Uterus (tissue), 4 donors: ENCODE measurements around the gene HOXA10. TPM values are rescaled to one million over a fixed set of nuclear protein-coding genes. Genes with fewer than 3 reads are reported as not detected.

Experiments used
- DNase-seq, 2 donors: peaks; one replicate each; pipeline ENCODE4 v3.0.0-alpha.2; 2019 to 2020
- H3K27ac ChIP-seq, 2 donors: fragments of 200-600 bp; sonication (generic); 1 replicate in 1 of 2; 2 replicates in 1 of 2; pipeline ENCODE4 v1.5.1; 2016 to 2018
- H3K27me3 ChIP-seq, 2 donors: fragments of 200-600 bp; sonication (generic); one replicate each; pipeline ENCODE4 v1.5.1; 2018 to 2019; ENCODE audit warnings: control low read depth in 1 of 2
- H3K36me3 ChIP-seq, 2 donors: fragments of 200-600 bp; sonication (generic); one replicate each; pipeline ENCODE4 v1.5.1; 2019; ENCODE audit warnings: control low read depth in 1 of 2
- H3K4me1 ChIP-seq, 2 donors: fragments of 200-600 bp; sonication (generic); one replicate each; pipeline ENCODE4 v1.5.1; 2018 to 2019; ENCODE audit warnings: control low read depth in 1 of 2
- H3K4me3 ChIP-seq, 2 donors: fragments of 200-600 bp; sonication (generic); 1 replicate in 1 of 2; 2 replicates in 1 of 2; pipeline ENCODE4 v1.5.1; 2018 to 2019; ENCODE audit warnings: mild to moderate bottlenecking in 1 of 2
- H3K9me3 ChIP-seq, 2 donors: fragments of 200-600 bp; sonication (generic); one replicate each; pipeline ENCODE4 v1.5.1; 2019; ENCODE audit warnings: control low read depth in 1 of 2
- POLR2A ChIP-seq, 2 donors: fragments of 450-650 bp; IDR thresholded peaks; one replicate each; pipeline ENCODE4 v1.6.1; 2016; ENCODE audit warnings: antibody characterized with exemption in 2 of 2, mild to moderate bottlenecking in 1 of 2, moderate library complexity in 1 of 2
- intact Hi-C: fragments of 100-400 bp; cut with DNase I; formaldehyde crosslinking; loops from one replicate; pipeline ENCODE4 v1.15.1; 2023; ENCODE audit warnings: low total_unique reads
- microRNA counts, 2 donors: library from miRNA; unstranded; fragments of <30 nt; microRNA quantifications; one replicate each; lab custom pipeline; 2016 to 2017
- microRNA-seq: library from miRNA; unstranded; fragments of <30 nt; microRNA quantifications from one replicate; pipeline ENCODE4, GENCODE V29; 2016; ENCODE audit warnings: borderline microRNAs expressed, borderline replicate concordance
- small RNA-seq: library from RNA; depleted of rRNA; stranded (forward); fragments of <200 nt; gene quantifications from one replicate; pipeline ENCODE3, GENCODE V24; 2016
- total RNA-seq, 4 donors: library from RNA; depleted of rRNA in 3 of 4; stranded (reverse); fragments of >200 nt in 3 of 4; gene quantifications; one replicate each; pipeline versions ENCODE4 v1.1.0 to v1.2.4, GENCODE V29; 2014 to 2023
- TF ChIP-seq, protein P1 (sequence below), 4 experiments: fragments of 200-600 bp in 2 of 4; fragments of 450-650 bp in 2 of 4; sonication (generic) in 2 of 4; IDR thresholded peaks; one replicate each; pipeline ENCODE4 v1.5.1; 2016 to 2019; ENCODE audit warnings: antibody characterized with exemption in 4 of 4, mild to moderate bottlenecking in 2 of 4, moderate library complexity in 1 of 4
- donor health status: DM: yes; HTN: yes; CAD: no.

HOXA10 gene
- total RNA-seq, 4 donors from 2014 or later: 50.0 to 114 (median 69.0) TPM

DNA sequence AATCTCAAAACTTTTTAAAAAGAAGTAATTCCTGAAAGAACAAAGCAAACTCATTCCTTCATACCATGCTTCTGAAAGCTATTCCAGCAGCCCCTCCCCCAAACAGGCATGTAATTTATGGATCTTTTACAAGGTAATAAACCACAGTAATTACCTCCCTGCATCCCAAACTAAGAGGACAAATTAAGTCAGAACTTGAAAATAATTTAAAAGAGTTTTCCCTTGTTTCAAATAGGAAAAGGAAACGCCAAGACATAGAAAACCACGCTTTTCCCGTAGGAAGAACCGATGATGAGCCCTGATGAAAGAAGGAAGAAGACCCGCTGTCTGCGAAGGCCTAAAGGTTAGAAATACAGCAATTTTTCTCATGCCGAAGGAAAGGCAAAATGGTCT lies 52.4 kb downstream of the HOXA10 start:
- intact Hi-C loops: no loop called here
- Histone ChIP-seq H3K27me3 (no peaks in the 10 kb centered on the region), H3K4me3 (no peak overlapping the region), H3K9me3 (no peaks in the 10 kb centered on the region), H3K36me3 (no peaks in the 10 kb centered on the region), H3K4me1 (no peaks in the 10 kb centered on the region), H3K27ac (peak overlapping the region in 1 of 2 donors; percentile 14)
- no peak for TF ChIP-seq POLR2A (IDR thresholded peaks at IDR 0.05)
- TF ChIP-seq, protein P1, sequence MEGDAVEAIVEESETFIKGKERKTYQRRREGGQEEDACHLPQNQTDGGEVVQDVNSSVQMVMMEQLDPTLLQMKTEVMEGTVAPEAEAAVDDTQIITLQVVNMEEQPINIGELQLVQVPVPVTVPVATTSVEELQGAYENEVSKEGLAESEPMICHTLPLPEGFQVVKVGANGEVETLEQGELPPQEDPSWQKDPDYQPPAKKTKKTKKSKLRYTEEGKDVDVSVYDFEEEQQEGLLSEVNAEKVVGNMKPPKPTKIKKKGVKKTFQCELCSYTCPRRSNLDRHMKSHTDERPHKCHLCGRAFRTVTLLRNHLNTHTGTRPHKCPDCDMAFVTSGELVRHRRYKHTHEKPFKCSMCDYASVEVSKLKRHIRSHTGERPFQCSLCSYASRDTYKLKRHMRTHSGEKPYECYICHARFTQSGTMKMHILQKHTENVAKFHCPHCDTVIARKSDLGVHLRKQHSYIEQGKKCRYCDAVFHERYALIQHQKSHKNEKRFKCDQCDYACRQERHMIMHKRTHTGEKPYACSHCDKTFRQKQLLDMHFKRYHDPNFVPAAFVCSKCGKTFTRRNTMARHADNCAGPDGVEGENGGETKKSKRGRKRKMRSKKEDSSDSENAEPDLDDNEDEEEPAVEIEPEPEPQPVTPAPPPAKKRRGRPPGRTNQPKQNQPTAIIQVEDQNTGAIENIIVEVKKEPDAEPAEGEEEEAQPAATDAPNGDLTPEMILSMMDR (IDR thresholded peaks at IDR 0.05): no peak
- DNase-seq: no peak

MicroRNAs within 50 kb of the gene (microRNA counts, 767-probe panel; counts per million panel counts)
- microRNA hsa-miR-196b-5p (lab: Ali Mortazavi, UCI): 6,707 to 7,908 counts per million in 2 donors

Small RNAs within 50 kb of the gene (microRNA-seq; reads per million reads assigned to microRNA genes)
- 12,289 reads per million, percentile 93 among the genes with 10 or more reads in this experiment for gene MIR196B

Small RNAs within 50 kb of the gene (small RNA-seq; reads per million reads assigned to genes)
- not detected for gene AC004080.5
- gene RF02140: not detected
- not detected for gene RF02141

Other genes with a start within 250 kb of the HOXA10 start
- gene HOXA1, start 78.3 kb downstream of the HOXA10 start, total RNA-seq: 1 to 10 TPM in 3 of 4 donors, under 1 TPM in 1; 0.28 to 2.0 (median 1.5) TPM
- 1 to 10 TPM in 2 of 4 donors, not detected in 2; 1.8 to 6.5 TPM for gene HOXA2, start 71.6 kb downstream of the HOXA10 start, total RNA-seq
- gene HOXA4, start 43.6 kb downstream of the HOXA10 start, total RNA-seq: 1 to 10 TPM in 1 of 4 donors, under 1 TPM in 2, not detected in 1; 0.14 to 7.7 (median 0.26) TPM
- 10 to 100 TPM; 10.7 to 61.0 (median 18.9) TPM for gene HOXA5, start 30.6 kb downstream of the HOXA10 start, total RNA-seq
- 10 to 100 TPM in 3 of 4 donors, 1 to 10 TPM in 1; 1.8 to 19.1 (median 15.4) TPM for gene HOXA6, start 26.5 kb downstream of the HOXA10 start, total RNA-seq
- 10 to 100 TPM in 2 of 4 donors, 1 to 10 TPM in 2; 1.0 to 34.5 (median 19.0) TPM for gene HOXA3, start 21.7 kb downstream of the HOXA10 start, total RNA-seq
- 1 to 10 TPM in 3 of 4 donors, under 1 TPM in 1; 0.26 to 9.1 (median 5.2) TPM for gene HOXA7, start 17.6 kb downstream of the HOXA10 start, total RNA-seq
- gene HOXA9, start 8.8 kb downstream of the HOXA10 start, total RNA-seq: 10 to 100 TPM in 3 of 4 donors, 1 to 10 TPM in 1; 2.3 to 26.4 (median 22.4) TPM
- gene HOXA11, start 10.9 kb upstream of the HOXA10 start, total RNA-seq: 10 to 100 TPM; 32.4 to 82.0 (median 57.8) TPM
- gene HOXA13, start 25.8 kb upstream of the HOXA10 start, total RNA-seq: 10 to 100 TPM in 1 of 4 donors, 1 to 10 TPM in 1, under 1 TPM in 2; 0.40 to 27.5 (median 1.1) TPM
- under 1 TPM in 1 of 4 donors, not detected in 3; 0.21 TPM for gene EVX1, start 68.5 kb upstream of the HOXA10 start, total RNA-seq